Measurements from ENCODE around the gene NACAD.

NACAD gene

GRCh38 chr7:45085619-45086200 is 3.1 kb downstream of the NACAD start:
- TF ChIP-seq, protein P1, sequence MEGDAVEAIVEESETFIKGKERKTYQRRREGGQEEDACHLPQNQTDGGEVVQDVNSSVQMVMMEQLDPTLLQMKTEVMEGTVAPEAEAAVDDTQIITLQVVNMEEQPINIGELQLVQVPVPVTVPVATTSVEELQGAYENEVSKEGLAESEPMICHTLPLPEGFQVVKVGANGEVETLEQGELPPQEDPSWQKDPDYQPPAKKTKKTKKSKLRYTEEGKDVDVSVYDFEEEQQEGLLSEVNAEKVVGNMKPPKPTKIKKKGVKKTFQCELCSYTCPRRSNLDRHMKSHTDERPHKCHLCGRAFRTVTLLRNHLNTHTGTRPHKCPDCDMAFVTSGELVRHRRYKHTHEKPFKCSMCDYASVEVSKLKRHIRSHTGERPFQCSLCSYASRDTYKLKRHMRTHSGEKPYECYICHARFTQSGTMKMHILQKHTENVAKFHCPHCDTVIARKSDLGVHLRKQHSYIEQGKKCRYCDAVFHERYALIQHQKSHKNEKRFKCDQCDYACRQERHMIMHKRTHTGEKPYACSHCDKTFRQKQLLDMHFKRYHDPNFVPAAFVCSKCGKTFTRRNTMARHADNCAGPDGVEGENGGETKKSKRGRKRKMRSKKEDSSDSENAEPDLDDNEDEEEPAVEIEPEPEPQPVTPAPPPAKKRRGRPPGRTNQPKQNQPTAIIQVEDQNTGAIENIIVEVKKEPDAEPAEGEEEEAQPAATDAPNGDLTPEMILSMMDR (IDR thresholded peaks at IDR 0.05; ENCODE audit: low read depth, low read length, poor library complexity, severe bottlenecking) = no peak
- TF ChIP-seq EZH2phosphoT487 (IDR thresholded peaks at IDR 0.05; ENCODE audit: borderline replicate concordance, low read length) = no peak
- no peaks in the 10 kb centered on the region for H3K36me3 ChIP-seq (ENCODE audit: control insufficient read depth, low read length)
- H3K4me1 ChIP-seq (ENCODE audit: control insufficient read depth, low read length) = no peaks in the 10 kb centered on the region
- H3K27ac ChIP-seq (ENCODE audit: low read depth, low read length) = no peak overlapping the region
- H3K9me2 ChIP-seq (replicated peaks; ENCODE audit: control insufficient read depth, low read length) = no peaks in the 10 kb centered on the region
- H3K27me3 ChIP-seq (ENCODE audit: control insufficient read depth, low read length) = peaks cover 13% of the 10 kb centered on the region
- H4K20me1 ChIP-seq (ENCODE audit: control insufficient read depth, insufficient read depth, low read depth, low read length) = no peaks in the 10 kb centered on the region
- H3K4me2 ChIP-seq (ENCODE audit: low read length) = no peak overlapping the region
- no peaks in the 10 kb centered on the region for H3F3A ChIP-seq (ENCODE audit: control insufficient read depth, insufficient read depth)
- H3K79me2 ChIP-seq (ENCODE audit: control insufficient read depth, low read length) = no peaks in the 10 kb centered on the region
- no peaks in the 10 kb centered on the region for H3K9me3 ChIP-seq (ENCODE audit: control insufficient read depth, insufficient read depth, low read length)
- H3K4me3 ChIP-seq (ENCODE audit: low read length) = no peak overlapping the region

- Histone ChIP-seq H3K4me3 (ENCODE audit: low read length) (no peak overlapping the region), H3K79me2 (ENCODE audit: control insufficient read depth, low read length) (no peaks in the 10 kb centered on the region), H3K9me3 (ENCODE audit: control insufficient read depth, insufficient read depth, low read length) (no peaks in the 10 kb centered on the region), H3K4me1 (ENCODE audit: control insufficient read depth, low read length) (no peaks in the 10 kb centered on the region), H3K27ac (ENCODE audit: low read depth, low read length) (no peak overlapping the region), H3K9me2 (replicated peaks; ENCODE audit: control insufficient read depth, low read length) (no peaks in the 10 kb centered on the region), H4K20me1 (ENCODE audit: control insufficient read depth, insufficient read depth, low read depth, low read length) (no peaks in the 10 kb centered on the region), H3K36me3 (ENCODE audit: control insufficient read depth, low read length) (no peaks in the 10 kb centered on the region), H3F3A (ENCODE audit: control insufficient read depth, insufficient read depth) (no peaks in the 10 kb centered on the region), H3K27me3 (ENCODE audit: control insufficient read depth, low read length) (peaks cover 13% of the 10 kb centered on the region), H3K4me2 (ENCODE audit: low read length) (no peak overlapping the region)
- TF ChIP-seq, protein P1 (IDR thresholded peaks at IDR 0.05; ENCODE audit: low read depth, low read length, poor library complexity, severe bottlenecking) = no peak
- TF ChIP-seq EZH2phosphoT487 (IDR thresholded peaks at IDR 0.05; ENCODE audit: borderline replicate concordance, low read length) = no peak
Observed at GRCh38 chr7:45084901-45085618, 3.7 kb downstream of the NACAD start.

- peaks cover 7% of the 10 kb centered on the region for H3K27me3 ChIP-seq (ENCODE audit: control insufficient read depth, low read length)
- no peaks in the 10 kb centered on the region for H3K79me2 ChIP-seq (ENCODE audit: control insufficient read depth, low read length)
- no peak for TF ChIP-seq EZH2phosphoT487 (IDR thresholded peaks at IDR 0.05; ENCODE audit: borderline replicate concordance, low read length)
- TF ChIP-seq, protein P1 (IDR thresholded peaks at IDR 0.05; ENCODE audit: low read depth, low read length, poor library complexity, severe bottlenecking) = no peak
- no peaks in the 10 kb centered on the region for H4K20me1 ChIP-seq (ENCODE audit: control insufficient read depth, insufficient read depth, low read depth, low read length)
- H3K36me3 ChIP-seq (ENCODE audit: control insufficient read depth, low read length) = no peaks in the 10 kb centered on the region
- H3K4me3 ChIP-seq (ENCODE audit: low read length) = no peak overlapping the region
- no peaks in the 10 kb centered on the region for H3K9me3 ChIP-seq (ENCODE audit: control insufficient read depth, insufficient read depth, low read length)
- H3K4me1 ChIP-seq (ENCODE audit: control insufficient read depth, low read length) = no peaks in the 10 kb centered on the region
- H3K9me2 ChIP-seq (replicated peaks; ENCODE audit: control insufficient read depth, low read length) = no peaks in the 10 kb centered on the region
- no peak overlapping the region for H3K27ac ChIP-seq (ENCODE audit: low read depth, low read length)
- H3F3A ChIP-seq (ENCODE audit: control insufficient read depth, insufficient read depth) = no peaks in the 10 kb centered on the region
- no peak overlapping the region for H3K4me2 ChIP-seq (ENCODE audit: low read length)
Observed at GRCh38 chr7:45084336-45084735, 4.4 kb downstream of the NACAD start.

Data from DOHH2 (cell line).